WTC11 (cell line): ENCODE data around the gene PRDX2. TPM values are rescaled to one million over a fixed set of nuclear protein-coding genes. Genes with fewer than 3 reads are reported as not detected.
A peak's percentile ranks its signal among the peaks of the same experiment; 100 is the strongest.

ENCODE experiments used
- ATAC-seq: fragments of 200-7000 bp; cut with Tn5 transposase; 2 replicates; pipeline ENCODE4 v1.10.0; 2021; ENCODE audit warnings: mild to moderate bottlenecking, moderate library complexity
- CTCF ChIA-PET: fragments of 300-600 bp; sonication (Branson Sonifier 250); formaldehyde crosslinking; loops from one replicate; lab custom pipeline; 2021; ENCODE audit warnings: antibody characterized with exemption; lab: Charles Lee
- POLR2A ChIA-PET: fragments of 350-600 bp; sonication (Branson Sonifier 250); formaldehyde crosslinking; loops from one replicate; lab custom pipeline; 2021; ENCODE audit warnings: antibody characterized with exemption; lab: Charles Lee
- DNase-seq: peaks from one replicate; pipeline ENCODE4 v3.0.0; 2021; ENCODE audit warnings: low spot score
- H3K27ac Mint-ChIP-seq: 2 replicates; pipeline ENCODE4 v1.8.0; 2021; ENCODE audit warnings: mixed read lengths
- H3K27me3 Mint-ChIP-seq: 2 replicates; pipeline ENCODE4 v1.8.0; 2021; ENCODE audit warnings: low read depth, mild to moderate bottlenecking, moderate library complexity, mixed read lengths
- H3K36me3 Mint-ChIP-seq: 2 replicates; pipeline ENCODE4 v1.8.0; 2021; ENCODE audit warnings: mixed read lengths
- H3K4me1 Mint-ChIP-seq: 2 replicates; pipeline ENCODE4 v1.8.0; 2022; ENCODE audit warnings: mixed read lengths
- H3K4me3 Mint-ChIP-seq: 2 replicates; pipeline ENCODE4 v1.8.0; 2021; ENCODE audit warnings: mild to moderate bottlenecking, moderate library complexity, mixed read lengths
- H3K9me3 Mint-ChIP-seq: 2 replicates; pipeline ENCODE4 v1.8.0; 2021; ENCODE audit warnings: mixed read lengths
- AR ChIP-seq: fragments of 250-450 bp; sonication (Bioruptor Pico); IDR thresholded peaks from 2 replicates; pipeline ENCODE4 v1.9.0; 2021; ENCODE audit warnings: mild to moderate bottlenecking
- EMX1 ChIP-seq: fragments of 250-450 bp; sonication (Bioruptor Pico); IDR thresholded peaks from 2 replicates; pipeline ENCODE4 v1.8.0; 2021; ENCODE audit warnings: mild to moderate bottlenecking
- GABPB1 ChIP-seq: sonication (generic); formaldehyde crosslinking; IDR thresholded peaks from 2 replicates; pipeline ENCODE4 v1.8.1; 2023; ENCODE audit warnings: mild to moderate bottlenecking, missing genetic modification reagents
- HMGA2 ChIP-seq: fragments of 250-450 bp; sonication (Bioruptor Pico); IDR thresholded peaks from 2 replicates; pipeline ENCODE4 v1.4.0; 2021; ENCODE audit warnings: mild to moderate bottlenecking, moderate library complexity
- IRF2 ChIP-seq: sonication (generic); formaldehyde crosslinking; IDR thresholded peaks from 2 replicates; pipeline ENCODE4 v1.8.0; 2022; ENCODE audit warnings: low read depth, missing genetic modification reagents, borderline replicate concordance
- NR2C2 ChIP-seq: sonication (generic); formaldehyde crosslinking; IDR thresholded peaks from 2 replicates; pipeline ENCODE4 v1.8.0; 2022; ENCODE audit warnings: mild to moderate bottlenecking, missing genetic modification reagents
- PRDM15 ChIP-seq: sonication (generic); formaldehyde crosslinking; IDR thresholded peaks from 2 replicates; pipeline ENCODE4 v1.8.0; 2022; ENCODE audit warnings: missing genetic modification reagents
- SMAD4 ChIP-seq: sonication (generic); formaldehyde crosslinking; IDR thresholded peaks from 2 replicates; pipeline ENCODE4 v1.8.0; 2022; ENCODE audit warnings: mild to moderate bottlenecking, missing genetic modification reagents
- SOX15 ChIP-seq: fragments of 250-450 bp; sonication (Bioruptor Pico); IDR thresholded peaks from 2 replicates; pipeline ENCODE4 v1.9.0; 2021; ENCODE audit warnings: mild to moderate bottlenecking
- ZBTB21 ChIP-seq: sonication (generic); formaldehyde crosslinking; IDR thresholded peaks from 2 replicates; pipeline ENCODE4 v1.8.1; 2023; ENCODE audit warnings: mild to moderate bottlenecking, missing genetic modification reagents, borderline replicate concordance
- ZMAT4 ChIP-seq: fragments of 250-450 bp; sonication (Bioruptor Pico); IDR thresholded peaks from 2 replicates; pipeline ENCODE4 v1.9.0; 2021; ENCODE audit warnings: mild to moderate bottlenecking
- ZNF121 ChIP-seq: sonication (generic); formaldehyde crosslinking; IDR thresholded peaks from 2 replicates; pipeline ENCODE4 v1.8.0; 2023; ENCODE audit warnings: missing genetic modification reagents
- ZNF281 ChIP-seq: sonication (generic); formaldehyde crosslinking; IDR thresholded peaks from 2 replicates; pipeline ENCODE4 v1.8.0; 2023; ENCODE audit warnings: mild to moderate bottlenecking, missing genetic modification reagents
- ZNF532 ChIP-seq: fragments of 250-450 bp; sonication (Bioruptor Pico); IDR thresholded peaks from 2 replicates; pipeline ENCODE4 v1.9.0; 2021; ENCODE audit warnings: mild to moderate bottlenecking, borderline replicate concordance
- total RNA-seq: library from RNA; stranded (reverse); gene quantifications from 3 replicates; pipeline ENCODE4 v1.2.3, GENCODE V29; 2021

PRDX2 gene
- total RNA-seq, 1 experiment from 2014 or later, result 378 TPM

- POLR2A ChIA-PET, result interaction anchor here (1.1 to 1.7 kb wide), 2 partner anchors 10 to 11 kb away, joined by 4 to 6 read pairs; partner anchors contain the start of gene JUNB
- no peaks in the 10 kb centered on the region for H3K36me3 Mint-ChIP-seq
Observed at GRCh38 chr19:12782174-12782423, 19.5 kb downstream of the PRDX2 start.

GRCh38 chr19:12779162-12779993, 22.2 kb downstream of the PRDX2 start:
- Mint-ChIP-seq H3K9me3 (no peaks in the 10 kb centered on the region), H3K36me3 (peaks cover 2% of the 10 kb centered on the region; the same call in 1 of the 2 replicates), H3K27ac (peak overlapping the region; percentile 58), H3K4me1 (peaks cover 23% of the 10 kb centered on the region), H3K27me3 (no peaks in the 10 kb centered on the region; the same call in 1 of the 2 replicates), H3K4me3 (peak overlapping the region; percentile 79)
- DNase-seq (no peak), ATAC-seq (no peak)
- POLR2A ChIA-PET, result interaction anchor here (2.5 to 3.0 kb wide), 2 partner anchors 13 to 17 kb away, joined by 12 to 29 read pairs; partner anchors contain the start of gene JUNB
- CTCF ChIA-PET, result interaction anchor here (1.4 to 7.7 kb wide), 15 partner anchors 9 to 112 kb away, joined by 4 to 136 read pairs (median 15); partner anchors contain the start of genes GCDH, JUNB and RNASEH2A
- TF ChIP-seq ZNF281 (CRISPR knock-in tag), result no peak
- TF ChIP-seq IRF2, result no peak
- no peak for TF ChIP-seq PRDM15 (CRISPR knock-in tag)
- TF ChIP-seq HMGA2 (CRISPR knock-in tag), result no peak
- no peak for TF ChIP-seq AR (CRISPR knock-in tag)
- 0 out of 2 replicates have a peak, but pooled peaks have one; percentile 56 for TF ChIP-seq ZNF121 (CRISPR knock-in tag)
- no peak for TF ChIP-seq ZNF532 (CRISPR knock-in tag)
- no peak for TF ChIP-seq ZMAT4 (CRISPR knock-in tag)
- TF ChIP-seq NR2C2 (CRISPR knock-in tag), result no peak

More at GRCh38 chr19:12782174-12782423, 19.5 kb downstream of the PRDX2 start:
- TF ChIP-seq ZBTB21 (CRISPR knock-in tag) (no peak), SMAD4 (CRISPR knock-in tag) (no peak), GABPB1 (CRISPR knock-in tag) (no peak), EMX1 (CRISPR knock-in tag) (no peak), AR (CRISPR knock-in tag) (no peak), SOX15 (CRISPR knock-in tag) (no peak)
- Mint-ChIP-seq H3K4me3 (peak overlapping the region; percentile 77), H3K27ac (peak overlapping the region; percentile 92), H3K4me1 (peaks cover 19% of the 10 kb centered on the region), H3K27me3 (no peaks in the 10 kb centered on the region; the same call in 1 of the 2 replicates), H3K9me3 (no peaks in the 10 kb centered on the region)
- ATAC-seq (no peak), DNase-seq (no peak)
- CTCF ChIA-PET, result interaction anchor here (1.0 to 1.8 kb wide), 4 partner anchors 11 to 21 kb away, joined by 4 to 10 read pairs (median 6); no protein-coding TSS in a partner anchor
